ENCODE results near the gene PTPRT. TPM values are rescaled to one million over a fixed set of nuclear protein-coding genes. Genes with fewer than 3 reads are reported as not detected.

PTPRT gene
- total RNA-seq, 4 donors from 2014 or later: 0.72 to 2.5 (median 1.4) TPM

DNA sequence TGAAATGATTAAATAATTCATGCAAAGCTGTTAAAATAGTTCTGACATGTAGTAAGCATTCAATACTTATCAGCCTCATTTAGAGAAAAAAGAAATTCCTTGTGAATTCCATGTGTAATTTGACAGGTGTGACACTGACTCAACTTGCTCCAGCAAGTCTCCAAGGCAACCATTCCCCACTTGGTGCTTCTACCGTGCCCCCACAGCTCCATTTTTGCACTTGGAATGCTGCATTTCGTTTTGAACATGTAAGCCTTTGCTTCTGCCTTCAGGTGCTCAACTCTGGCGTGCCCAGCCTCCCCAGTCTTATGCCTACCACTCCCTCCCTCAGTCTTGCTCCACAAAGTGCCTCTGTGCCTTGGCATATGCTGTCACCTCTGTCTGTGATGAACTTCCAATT is 810.9 kb downstream of the PTPRT start:
- H3K36me3 ChIP-seq: no peaks in the 10 kb centered on the region
- H3K27ac ChIP-seq: no peak overlapping the region
- TF ChIP-seq POLR2AphosphoS5 (IDR thresholded peaks at IDR 0.05) (no peak), CTCF (IDR thresholded peaks at IDR 0.05) (no peak), POLR2A (IDR thresholded peaks at IDR 0.05) (no peak), EP300 (IDR thresholded peaks at IDR 0.05) (no peak)
- no peaks in the 10 kb centered on the region for H3K9me3 ChIP-seq
- no peaks in the 10 kb centered on the region for H3K4me1 ChIP-seq
- WGBS: 37% methylated on average over 3 of the region's 3 CpGs
- H3K27me3 ChIP-seq: peaks cover 2% of the 10 kb centered on the region
- no peak for DNase-seq (ENCODE audit: low spot score in 2 of 2)
- no peak overlapping the region for H3K4me3 ChIP-seq

DNA sequence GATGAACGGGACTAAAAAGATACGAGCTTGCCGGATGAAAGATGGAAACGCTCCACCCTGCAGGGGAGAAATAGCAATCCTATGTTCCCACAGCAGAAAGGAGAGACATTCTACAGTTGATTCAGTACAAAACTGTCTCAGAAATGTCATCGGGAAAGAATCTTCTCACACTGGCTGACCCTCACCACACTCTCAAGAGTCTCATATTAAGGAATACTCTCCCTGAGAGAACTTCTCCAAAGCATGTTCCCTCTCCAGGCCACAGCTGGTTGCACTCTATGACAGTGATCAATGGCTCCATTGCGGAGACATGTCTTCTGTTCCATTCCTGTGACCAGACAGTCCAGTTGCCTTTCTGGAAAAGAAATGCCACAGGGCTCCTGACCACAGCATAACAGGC is 813.6 kb downstream of the PTPRT start:
- H3K27me3 ChIP-seq: peaks cover 2% of the 10 kb centered on the region
- TF ChIP-seq EP300 (IDR thresholded peaks at IDR 0.05): no peak
- no peak for TF ChIP-seq CTCF (IDR thresholded peaks at IDR 0.05)
- no peak for TF ChIP-seq POLR2A (IDR thresholded peaks at IDR 0.05)
- TF ChIP-seq POLR2AphosphoS5 (IDR thresholded peaks at IDR 0.05): no peak
- no peaks in the 10 kb centered on the region for H3K4me1 ChIP-seq
- 70% methylated on average over 6 of the region's 6 CpGs for WGBS
- no peak for DNase-seq (ENCODE audit: low spot score in 2 of 2)
- H3K4me3 ChIP-seq: no peak overlapping the region
- H3K36me3 ChIP-seq: no peaks in the 10 kb centered on the region
- H3K9me3 ChIP-seq: no peaks in the 10 kb centered on the region
- no peak overlapping the region for H3K27ac ChIP-seq

DNA sequence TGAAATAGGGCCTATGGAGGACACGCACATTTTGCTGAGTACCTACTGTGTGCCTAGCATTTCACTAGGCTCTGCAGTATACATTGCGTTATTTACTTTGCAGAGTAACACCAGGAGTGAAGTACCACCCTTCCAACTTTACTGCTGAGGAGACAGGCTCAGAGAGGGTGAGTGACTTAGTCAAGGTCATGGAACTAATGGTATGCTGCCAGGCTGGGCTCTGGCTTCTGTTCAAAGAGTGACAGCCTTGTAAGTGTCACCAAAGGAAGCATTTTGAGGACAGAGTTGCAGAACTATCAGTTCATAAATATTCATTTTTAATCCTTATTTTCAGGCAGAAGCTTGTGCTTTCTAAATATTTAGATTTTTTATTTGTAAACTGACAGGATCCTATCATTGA is 816.7 kb downstream of the PTPRT start:
- H3K27ac ChIP-seq: no peak overlapping the region
- H3K9me3 ChIP-seq: no peaks in the 10 kb centered on the region
- WGBS: 81% methylated on average over 2 of the region's 2 CpGs
- TF ChIP-seq POLR2AphosphoS5 (IDR thresholded peaks at IDR 0.05) (no peak), CTCF (IDR thresholded peaks at IDR 0.05) (no peak), POLR2A (IDR thresholded peaks at IDR 0.05) (no peak), EP300 (IDR thresholded peaks at IDR 0.05) (no peak)
- H3K36me3 ChIP-seq: no peaks in the 10 kb centered on the region
- no peak overlapping the region for H3K4me3 ChIP-seq
- no peak for DNase-seq (ENCODE audit: low spot score in 2 of 2)
- no peaks in the 10 kb centered on the region for H3K4me1 ChIP-seq
- peaks cover 6% of the 10 kb centered on the region for H3K27me3 ChIP-seq

GRCh38 chr20:42370075-42370474 is 819.6 kb downstream of the PTPRT start:
- H3K4me1 ChIP-seq: no peaks in the 10 kb centered on the region
- whole genome bisulfite sequencing: 22% methylated on average over 6 of the region's 6 CpGs
- no peaks in the 10 kb centered on the region for H3K36me3 ChIP-seq
- H3K4me3 ChIP-seq: no peak overlapping the region
- DNase-seq (ENCODE audit: low spot score in 2 of 2): no peak
- H3K27me3 ChIP-seq: peaks cover 9% of the 10 kb centered on the region
- H3K9me3 ChIP-seq: no peaks in the 10 kb centered on the region
- TF ChIP-seq CTCF (IDR thresholded peaks at IDR 0.05) (no peak), POLR2A (IDR thresholded peaks at IDR 0.05) (no peak), POLR2AphosphoS5 (IDR thresholded peaks at IDR 0.05) (no peak), EP300 (IDR thresholded peaks at IDR 0.05) (no peak)
- H3K27ac ChIP-seq: no peak overlapping the region

DNA sequence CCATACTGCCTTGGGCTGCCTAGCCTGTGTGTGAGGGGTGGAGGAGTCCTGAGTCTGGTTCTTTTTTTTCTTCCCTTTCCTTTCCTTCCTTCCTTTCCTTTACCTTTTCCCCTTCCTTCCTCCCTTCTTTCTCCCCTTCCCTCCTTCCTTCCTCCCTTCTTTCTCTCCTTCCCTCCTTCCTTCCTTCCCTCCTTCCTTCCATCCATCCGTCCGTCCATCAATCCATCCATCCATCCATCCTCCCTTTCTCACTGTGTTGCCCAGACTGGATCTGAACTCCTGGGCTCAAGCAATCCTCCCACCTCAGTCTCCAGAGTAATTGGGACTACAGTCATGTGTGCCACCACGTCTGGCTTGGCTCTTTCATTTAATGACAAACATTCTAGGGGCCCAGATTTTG is 820.8 kb downstream of the PTPRT start:
- no peak overlapping the region for H3K4me3 ChIP-seq
- no peaks in the 10 kb centered on the region for H3K9me3 ChIP-seq
- no peaks in the 10 kb centered on the region for H3K36me3 ChIP-seq
- WGBS: 69% methylated on average over 3 of the region's 3 CpGs
- H3K4me1 ChIP-seq: no peaks in the 10 kb centered on the region
- DNase-seq (ENCODE audit: low spot score in 2 of 2): no peak
- no peak for TF ChIP-seq POLR2A (IDR thresholded peaks at IDR 0.05)
- no peak for TF ChIP-seq POLR2AphosphoS5 (IDR thresholded peaks at IDR 0.05)
- no peak for TF ChIP-seq EP300 (IDR thresholded peaks at IDR 0.05)
- TF ChIP-seq CTCF (IDR thresholded peaks at IDR 0.05): no peak
- H3K27ac ChIP-seq: no peak overlapping the region
- peaks cover 9% of the 10 kb centered on the region for H3K27me3 ChIP-seq

Data from suprapubic skin (tissue), 4 donors.